HG02610 (cell line): ENCODE data around the gene PRKCI.
A peak's percentile ranks its signal among the peaks of the same experiment; 100 is the strongest.
"Not testable (repeated sequence)": the region's sequence is repeated elsewhere in the genome, so short reads cannot be mapped to it uniquely, and the experiment has no call there.

Source experiments
- ATAC-seq: cut with Tn5 transposase; IDR thresholded peaks from one replicate; pipeline ENCODE4 v1.9.1; 2021; ENCODE audit warnings: mild to moderate bottlenecking, moderate library complexity; ENCODE audit not compliant: unreplicated experiment

The PRKCI gene

GRCh38 chr3:170338690-170339340 is 116.6 kb downstream of the PRKCI start:
- no peak for ATAC-seq

GRCh38 chr3:170342273-170342672 is 120.0 kb downstream of the PRKCI start:
- ATAC-seq, result not testable (repeated sequence)

DNA sequence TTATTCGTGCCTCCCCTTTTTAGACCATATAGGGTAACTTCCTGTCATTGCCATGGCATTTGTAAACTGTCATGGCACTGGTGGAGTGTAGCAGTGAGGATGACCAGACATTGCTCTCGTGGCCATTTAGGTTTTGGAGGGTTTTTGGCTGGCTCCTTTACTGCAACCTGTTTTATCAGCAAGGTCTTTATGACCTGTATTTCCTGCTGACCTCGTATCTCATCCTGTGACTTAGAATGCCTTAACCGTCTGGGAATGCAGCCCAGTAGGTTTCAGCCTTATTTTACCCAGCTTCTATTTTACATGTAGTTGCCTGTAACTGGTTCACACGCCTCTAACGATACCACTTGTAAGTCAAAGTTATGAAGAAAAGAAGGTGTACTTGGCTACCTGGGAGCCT is 121.6 kb downstream of the PRKCI start:
- ATAC-seq, result not testable (repeated sequence)

- ATAC-seq, result no peak
Measured at GRCh38 chr3:170344971-170345370, 122.7 kb downstream of the PRKCI start.

DNA sequence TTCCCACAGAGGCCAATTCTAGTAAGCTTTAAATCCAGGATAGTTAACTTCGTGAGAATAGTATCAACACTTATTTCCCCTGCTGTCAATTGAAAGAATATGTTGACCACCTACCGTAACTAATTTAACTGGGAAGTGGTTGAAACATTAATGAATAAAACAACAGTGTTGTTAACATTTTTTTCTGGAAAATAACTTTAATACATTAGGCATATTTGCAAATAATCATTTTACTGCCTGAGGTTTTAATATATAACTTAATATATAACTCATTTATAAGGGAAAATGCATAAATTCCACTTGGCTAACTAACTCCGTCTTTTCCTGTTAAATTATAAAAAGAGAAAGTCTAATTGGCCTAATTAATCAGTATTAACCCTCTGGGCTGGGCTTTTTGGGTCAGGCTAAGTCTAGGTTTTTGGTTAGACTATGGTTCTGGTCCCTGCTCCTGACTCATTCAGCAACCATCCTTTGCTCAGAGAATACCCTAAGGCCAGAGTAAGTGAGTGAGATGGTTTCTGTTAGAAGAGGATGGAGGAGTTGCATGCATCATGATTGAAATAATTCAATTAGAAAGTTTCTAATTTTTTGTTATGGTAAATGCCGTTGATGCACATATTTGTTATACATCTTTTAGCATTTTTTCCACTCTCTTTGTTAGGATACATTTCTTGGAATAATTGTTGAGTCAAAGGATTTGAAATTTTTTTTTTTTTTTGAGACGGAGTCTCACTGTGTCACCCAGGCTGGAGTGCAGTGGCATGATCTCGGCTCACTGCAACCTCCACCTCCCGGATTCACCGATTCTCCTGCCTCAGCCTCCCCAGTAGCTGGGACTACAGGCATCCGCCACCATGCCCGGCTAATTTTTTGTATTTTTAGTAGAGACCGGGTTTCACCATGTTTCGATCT is 124.5 kb downstream of the PRKCI start:
- peak; percentile 64 for ATAC-seq

- peak; percentile 32 for ATAC-seq
Measured at GRCh38 chr3:170350515-170351413, 128.5 kb downstream of the PRKCI start.

- peak; percentile 24 for ATAC-seq
Measured at GRCh38 chr3:170352936-170353335, 130.7 kb downstream of the PRKCI start.

GRCh38 chr3:170353485-170353884 is 131.3 kb downstream of the PRKCI start:
- ATAC-seq, result no peak

GRCh38 chr3:170354760-170355159 is 132.5 kb downstream of the PRKCI start:
- no peak for ATAC-seq
